HL-60/S4 treated with retinoic acid at 250 ng/mL for 4 days and 3 days (cell line): ENCODE data around the gene SYNE1.
"Not testable (repeated sequence)": the region's sequence is repeated elsewhere in the genome, so short reads cannot be mapped to it uniquely, and the experiment has no call there.

ENCODE experiments used
- in situ Hi-C: fragments of 300-500 bp; cut with MboI; formaldehyde crosslinking; loops from 2 replicates; pipeline ENCODE4 v1.7.0; 2022; ENCODE audit warnings: low sequenced_read_pairs

SYNE1 gene

GRCh38 chr6:152428126-152428525 lies 209.0 kb downstream of the SYNE1 start:
- in situ Hi-C loops, result no loop called here

GRCh38 chr6:152426276-152426675 lies 210.9 kb downstream of the SYNE1 start:
- in situ Hi-C loops, result no loop called here

GRCh38 chr6:152423216-152424103 lies 213.7 kb downstream of the SYNE1 start:
- in situ Hi-C loops, result no loop called here

- in situ Hi-C loops, result not testable (repeated sequence)
Measured at GRCh38 chr6:152421496-152421895, 215.7 kb downstream of the SYNE1 start.

GRCh38 chr6:152420696-152421095 lies 216.5 kb downstream of the SYNE1 start:
- in situ Hi-C loops, result no loop called here

DNA sequence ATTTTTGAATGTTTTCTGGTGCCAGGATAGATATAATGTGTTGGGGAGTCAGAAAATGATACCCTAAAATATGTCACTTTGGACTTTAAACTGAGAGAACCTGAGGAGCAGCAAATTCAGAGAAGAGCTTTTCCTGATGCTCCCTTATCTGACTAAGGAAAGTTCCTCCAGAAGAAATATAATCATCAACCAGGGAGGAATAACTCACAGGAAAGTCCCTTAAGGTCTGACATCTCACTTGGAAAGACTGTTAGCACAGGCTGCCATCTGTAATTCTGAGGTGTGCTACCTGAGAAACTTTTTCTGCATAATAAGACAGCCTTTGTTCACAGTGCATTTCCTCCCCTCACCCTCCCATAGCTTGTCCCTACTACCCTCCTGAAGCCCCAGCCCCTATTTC lies 218.6 kb downstream of the SYNE1 start:
- in situ Hi-C loops, result no loop called here

DNA sequence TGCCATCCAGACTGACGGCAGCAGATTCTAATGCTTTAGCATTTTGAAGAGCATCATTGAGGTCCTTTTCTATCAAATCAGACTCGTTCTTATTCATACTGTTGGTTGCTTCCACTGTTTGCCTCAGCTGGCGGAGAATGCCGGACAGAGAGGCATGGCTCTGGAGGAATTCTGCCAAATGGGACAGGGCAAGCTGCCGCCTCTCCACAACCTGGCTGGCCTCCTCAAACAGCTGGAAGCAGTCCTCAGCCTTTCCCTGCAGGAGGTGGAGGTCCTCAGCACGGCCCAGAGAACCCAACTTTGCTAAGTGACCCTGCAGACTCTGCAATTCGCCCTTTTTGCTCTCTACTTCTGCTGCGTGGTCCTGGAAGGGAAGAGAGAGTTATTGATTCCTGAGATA lies 220.5 kb downstream of the SYNE1 start:
- in situ Hi-C loops, result no loop called here

GRCh38 chr6:152404936-152405595 lies 232.1 kb downstream of the SYNE1 start:
- in situ Hi-C loops, result no loop called here

DNA sequence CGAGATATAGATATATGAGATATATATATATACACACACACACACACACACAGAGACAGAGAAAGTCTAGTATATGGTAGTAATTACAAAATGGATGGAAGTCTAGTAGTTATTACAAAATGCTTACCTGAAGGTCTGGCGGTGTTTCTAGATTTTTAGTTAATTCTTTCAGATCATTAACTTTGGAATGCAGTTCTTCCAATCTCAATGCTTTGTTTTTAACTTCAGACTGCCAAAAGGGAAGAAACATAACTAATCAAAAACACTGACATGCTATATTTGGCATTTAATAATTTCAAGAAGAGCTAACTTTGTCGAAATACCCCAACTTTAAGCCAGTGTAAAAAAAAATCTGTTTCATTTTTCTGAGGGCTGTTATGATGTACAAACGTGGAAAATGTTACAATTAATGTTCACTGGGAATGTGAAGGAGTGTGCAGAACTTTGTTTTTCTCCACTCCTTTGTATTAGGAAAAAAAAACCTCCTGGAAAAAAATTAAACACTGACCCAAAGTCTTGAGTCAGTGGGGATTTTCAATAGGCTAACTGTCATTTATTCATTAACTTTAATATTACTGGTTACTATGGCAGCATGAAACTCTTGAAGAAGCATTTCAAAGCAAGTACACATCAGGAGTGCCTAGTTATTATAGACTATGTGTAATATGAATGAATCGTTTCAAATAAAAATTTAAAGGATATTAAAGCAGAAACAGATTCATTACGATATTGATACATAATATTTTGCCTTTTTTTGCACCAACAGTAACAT lies 232.9 kb downstream of the SYNE1 start:
- in situ Hi-C loops, result no loop called here

- in situ Hi-C loops, result no loop called here
Measured at GRCh38 chr6:152402791-152403190, 234.4 kb downstream of the SYNE1 start.

DNA sequence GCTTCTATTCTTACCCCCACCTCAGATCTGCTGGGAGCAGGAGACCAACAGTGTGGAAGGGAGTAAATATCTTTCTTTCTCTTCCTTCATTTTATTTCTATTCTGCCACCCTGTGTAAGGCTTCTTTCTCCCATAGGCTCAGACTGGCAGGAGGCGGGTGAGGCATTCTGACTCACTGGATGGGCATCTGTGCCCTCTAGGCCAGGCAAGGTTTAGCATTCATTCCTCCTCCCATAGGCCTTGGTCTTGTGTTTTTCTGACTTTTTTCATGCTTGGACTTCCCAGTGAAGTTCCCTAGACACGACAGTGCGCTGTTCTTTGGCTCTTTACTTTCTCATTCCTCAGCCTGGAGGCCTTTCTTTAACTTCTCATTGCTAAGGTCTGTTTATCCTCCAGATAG lies 235.2 kb downstream of the SYNE1 start:
- in situ Hi-C loops, result no loop called here

- in situ Hi-C loops, result no loop called here
Measured at GRCh38 chr6:152399399-152399798, 237.8 kb downstream of the SYNE1 start.

GRCh38 chr6:152398993-152399392 lies 238.2 kb downstream of the SYNE1 start:
- in situ Hi-C loops, result no loop called here

GRCh38 chr6:152398316-152398715 lies 238.8 kb downstream of the SYNE1 start:
- in situ Hi-C loops, result no loop called here

DNA sequence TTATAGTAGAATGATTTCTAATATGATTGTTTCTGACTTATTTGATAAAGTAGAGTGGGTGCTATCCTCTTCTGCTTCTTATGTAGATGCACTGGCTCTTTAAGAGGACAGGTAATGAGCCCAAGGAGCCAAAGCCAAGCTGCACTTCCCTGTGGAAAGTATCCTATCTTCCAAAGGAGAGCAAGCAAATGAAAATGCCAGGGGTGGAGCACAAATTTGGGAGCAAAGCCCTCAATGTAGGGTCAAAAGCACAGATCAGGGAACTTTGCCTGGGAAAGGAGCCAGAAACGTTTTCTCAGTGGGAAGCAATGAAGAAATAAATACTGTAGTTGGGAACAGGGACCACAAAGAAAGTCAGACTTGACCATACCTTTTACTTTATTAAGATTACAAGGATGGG lies 242.9 kb downstream of the SYNE1 start:
- in situ Hi-C loops, result no loop called here

- in situ Hi-C loops, result no loop called here
Measured at GRCh38 chr6:152391179-152391880, 245.8 kb downstream of the SYNE1 start.

GRCh38 chr6:152387091-152387490 lies 250.1 kb downstream of the SYNE1 start:
- in situ Hi-C loops, result no loop called here

- in situ Hi-C loops, result no loop called here
Measured at GRCh38 chr6:152386131-152386530, 251.0 kb downstream of the SYNE1 start.

DNA sequence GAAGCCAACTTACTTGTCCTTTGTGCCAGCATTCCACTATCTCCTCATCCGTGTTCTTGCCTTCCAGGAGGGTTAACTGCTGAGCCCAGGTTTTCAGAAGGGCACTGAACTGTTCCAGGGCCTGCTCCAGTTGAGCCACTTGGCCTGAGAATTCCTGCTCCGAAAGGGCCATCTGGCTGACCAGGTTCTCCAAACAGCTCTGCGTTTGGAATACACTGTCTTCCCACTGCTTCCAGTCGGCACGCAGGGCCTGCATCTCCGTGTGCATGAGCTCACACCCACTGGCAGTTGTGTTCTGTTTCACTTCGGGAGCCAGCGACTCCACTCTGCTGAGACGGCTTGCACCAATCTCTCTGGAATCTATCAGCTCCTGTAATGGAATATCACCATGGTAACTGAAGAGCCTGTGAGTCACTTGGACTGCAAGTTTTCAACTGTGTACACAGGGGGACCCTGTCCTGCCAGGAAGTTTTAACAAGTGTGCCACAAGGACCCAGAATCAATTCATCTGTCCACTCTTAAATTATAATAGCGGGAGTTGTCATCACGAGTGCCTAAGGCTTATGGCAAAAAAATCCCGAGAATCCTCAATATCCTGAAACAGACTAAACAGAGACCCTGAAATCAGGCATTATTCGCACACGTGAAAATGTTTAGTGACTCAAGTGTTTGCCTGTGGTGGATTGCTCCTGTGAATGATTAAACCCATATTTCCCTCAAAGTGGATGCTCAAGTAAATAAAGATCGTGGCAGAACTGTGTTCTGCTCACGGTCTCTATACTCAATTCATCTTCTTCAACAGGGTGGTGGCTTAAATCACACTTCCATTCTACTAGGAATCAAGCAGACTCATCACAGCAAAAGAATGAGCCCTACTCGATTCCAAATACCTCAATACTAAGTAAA lies 255.9 kb downstream of the SYNE1 start:
- in situ Hi-C loops, result no loop called here

GRCh38 chr6:152380351-152380767 lies 256.8 kb downstream of the SYNE1 start:
- in situ Hi-C loops, result no loop called here
